Esophagus muscularis mucosa (tissue), 4 donors: ENCODE results near the gene SRRM4. TPM values are rescaled to one million over a fixed set of nuclear protein-coding genes. Genes with fewer than 3 reads are reported as not detected.

ENCODE experiments used
- DNase-seq: peaks from one replicate; pipeline ENCODE4 v3.0.0-alpha.2; 2017; ENCODE audit errors: extremely low spot score
- H3K27ac ChIP-seq, 4 donors: fragments of 200-600 bp; sonication (generic); replicated peaks in 1 of 4; 1 replicate in 3 of 4; 2 replicates in 1 of 4; pipeline ENCODE4 v1.5.1; 2016 to 2019; ENCODE audit warnings: mild to moderate bottlenecking in 1 of 4
- H3K27me3 ChIP-seq, 4 donors: fragments of 200-600 bp; sonication (generic); one replicate each; pipeline versions ENCODE4 v1.5.1 to v1.6.0; 2016 to 2019
- H3K36me3 ChIP-seq, 4 donors: fragments of 200-600 bp; sonication (generic); one replicate each; pipeline ENCODE4 v1.5.1; 2016 to 2019
- H3K4me1 ChIP-seq, 4 donors: fragments of 200-600 bp; sonication (generic); one replicate each; pipeline ENCODE4 v1.5.1; 2016 to 2019
- H3K4me3 ChIP-seq, 4 donors: fragments of 200-600 bp; sonication (generic); 1 replicate in 2 of 4; 2 replicates in 2 of 4; pipeline ENCODE4 v1.5.1; 2016 to 2019; ENCODE audit warnings: mild to moderate bottlenecking in 4 of 4, moderate library complexity in 1 of 4
- H3K9me3 ChIP-seq, 4 donors: fragments of 200-600 bp; sonication (generic); 1 replicate in 3 of 4; 2 replicates in 1 of 4; pipeline ENCODE4 v1.5.1; 2016 to 2019
- EP300 ChIP-seq: sonication (generic); formaldehyde crosslinking; IDR thresholded peaks from one replicate; pipeline ENCODE4 v1.6.1; 2017; ENCODE audit warnings: antibody characterized with exemption
- POLR2A ChIP-seq: fragments of 450-650 bp; IDR thresholded peaks from one replicate; pipeline ENCODE4 v1.6.1; 2017; ENCODE audit warnings: antibody characterized with exemption, moderate library complexity, mild to moderate bottlenecking, low read depth
- POLR2AphosphoS5 ChIP-seq, 2 donors: sonication (generic); formaldehyde crosslinking; IDR thresholded peaks; one replicate each; pipeline ENCODE4 v1.6.1; 2017; ENCODE audit warnings: antibody characterized with exemption in 2 of 2
- WGBS: methylation state at CpG from one replicate; pipeline ENCODE4 v1.1.5; 2018; 5-methylcytosine and 5-hydroxymethylcytosine counted together
- intact Hi-C: fragments of 100-400 bp; cut with DNase I; formaldehyde crosslinking; loops from one replicate; pipeline ENCODE4 v1.15.1; 2023
- total RNA-seq, 4 donors: library from RNA; depleted of rRNA; stranded (reverse); fragments of >200 nt; gene quantifications; one replicate each; pipeline versions ENCODE4 v1.1.0 to v1.2.1, GENCODE V29; 2016
- TF ChIP-seq, protein P1 (sequence below), 3 experiments: fragments of 200-600 bp in 2 of 3; fragments of 450-650 bp in 1 of 3; sonication (generic) in 2 of 3; IDR thresholded peaks; one replicate each; pipeline ENCODE4 v1.5.1; 2017 to 2019; ENCODE audit warnings: antibody characterized with exemption in 3 of 3, mild to moderate bottlenecking in 2 of 3, moderate library complexity in 1 of 3

SRRM4 gene
- total RNA-seq, 4 donors from 2014 or later = not detected

DNA sequence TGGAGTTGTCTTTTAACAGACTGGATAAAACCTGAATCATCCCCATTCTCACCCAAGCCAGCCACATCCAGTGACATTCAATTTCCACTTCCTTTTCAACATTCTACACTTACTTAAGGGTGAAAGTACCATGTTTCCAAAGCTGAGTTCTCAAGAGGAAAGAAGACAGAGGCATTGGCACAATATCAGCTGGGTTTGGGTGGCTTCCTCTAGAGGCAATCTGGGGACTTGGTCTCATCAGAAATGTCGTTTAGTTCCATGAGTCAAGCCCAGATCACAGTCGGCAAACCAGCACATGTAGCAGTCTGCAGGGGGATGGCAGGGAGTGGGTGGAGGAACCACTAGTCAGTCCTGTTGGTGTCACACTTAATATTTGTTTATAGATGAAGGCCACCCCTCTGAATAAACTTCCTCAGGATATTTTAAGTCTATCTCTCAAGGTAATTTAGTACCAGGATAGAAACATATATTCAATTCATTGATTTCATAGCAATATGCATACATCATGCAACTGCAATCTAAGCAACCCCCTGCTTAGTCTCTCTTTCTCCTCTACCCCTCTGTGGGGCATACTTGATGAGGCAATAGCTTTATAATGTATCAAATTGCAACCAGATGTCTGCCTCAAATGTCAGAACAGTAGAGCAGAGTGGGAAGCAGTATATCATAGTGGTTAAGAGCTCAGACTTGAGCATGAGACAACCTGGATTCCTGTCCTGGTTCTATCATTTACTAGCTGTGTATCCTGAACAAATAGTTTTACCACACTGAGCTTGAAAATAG is 3.0 kb downstream of the SRRM4 start:
- DNase-seq = no peak
- no peak for TF ChIP-seq POLR2A
- TF ChIP-seq, protein P1, sequence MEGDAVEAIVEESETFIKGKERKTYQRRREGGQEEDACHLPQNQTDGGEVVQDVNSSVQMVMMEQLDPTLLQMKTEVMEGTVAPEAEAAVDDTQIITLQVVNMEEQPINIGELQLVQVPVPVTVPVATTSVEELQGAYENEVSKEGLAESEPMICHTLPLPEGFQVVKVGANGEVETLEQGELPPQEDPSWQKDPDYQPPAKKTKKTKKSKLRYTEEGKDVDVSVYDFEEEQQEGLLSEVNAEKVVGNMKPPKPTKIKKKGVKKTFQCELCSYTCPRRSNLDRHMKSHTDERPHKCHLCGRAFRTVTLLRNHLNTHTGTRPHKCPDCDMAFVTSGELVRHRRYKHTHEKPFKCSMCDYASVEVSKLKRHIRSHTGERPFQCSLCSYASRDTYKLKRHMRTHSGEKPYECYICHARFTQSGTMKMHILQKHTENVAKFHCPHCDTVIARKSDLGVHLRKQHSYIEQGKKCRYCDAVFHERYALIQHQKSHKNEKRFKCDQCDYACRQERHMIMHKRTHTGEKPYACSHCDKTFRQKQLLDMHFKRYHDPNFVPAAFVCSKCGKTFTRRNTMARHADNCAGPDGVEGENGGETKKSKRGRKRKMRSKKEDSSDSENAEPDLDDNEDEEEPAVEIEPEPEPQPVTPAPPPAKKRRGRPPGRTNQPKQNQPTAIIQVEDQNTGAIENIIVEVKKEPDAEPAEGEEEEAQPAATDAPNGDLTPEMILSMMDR (IDR thresholded peaks at IDR 0.05) = no peak
- TF ChIP-seq EP300 = no peak
- no peak for TF ChIP-seq POLR2AphosphoS5 (IDR thresholded peaks at IDR 0.05)
- WGBS = 39% methylated on average over 2 of the region's 2 CpGs
- Histone ChIP-seq H3K4me3 (no peak overlapping the region), H3K27me3 (peaks cover 0 to 90% (median 22%) of the 10 kb centered on the region in 4 donors), H3K9me3 (no peaks in the 10 kb centered on the region), H3K4me1 (peaks cover 17 to 22% (median 20%) of the 10 kb centered on the region in 4 donors), H3K27ac (no peak overlapping the region), H3K36me3 (no peaks in the 10 kb centered on the region)
- intact Hi-C loops = loop anchor here (5.0 kb wide), 1 partner anchor 563 kb away; no protein-coding TSS in a partner anchor

DNA sequence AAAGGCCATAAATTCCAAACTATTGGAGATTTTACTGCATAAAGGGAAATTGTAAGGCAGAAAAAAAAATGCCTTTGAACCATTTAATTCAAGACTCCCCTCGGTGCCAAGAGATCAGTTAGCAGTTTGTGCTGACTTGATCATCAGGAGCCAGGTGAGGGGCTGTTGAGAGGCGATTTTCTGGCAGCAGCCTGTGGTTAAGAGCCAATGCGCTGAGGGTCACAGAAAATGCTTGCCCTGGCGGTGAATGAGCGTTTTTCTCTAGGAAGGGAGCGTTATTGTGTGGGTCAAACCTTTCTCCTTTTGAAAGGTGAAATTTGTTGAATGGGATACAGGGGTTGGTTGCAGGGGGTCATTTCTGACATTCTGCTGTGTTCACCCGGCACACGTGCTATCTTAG is 4.7 kb downstream of the SRRM4 start:
- H3K4me3 ChIP-seq = no peak overlapping the region
- H3K27me3 ChIP-seq = peaks cover 0 to 81% (median 12%) of the 10 kb centered on the region in 4 donors
- WGBS = 57% methylated on average over 8 of the region's 8 CpGs
- H3K4me1 ChIP-seq = peaks cover 6 to 9% (median 7%) of the 10 kb centered on the region in 4 donors
- no peaks in the 10 kb centered on the region for H3K36me3 ChIP-seq
- TF ChIP-seq POLR2AphosphoS5 (IDR thresholded peaks at IDR 0.05) (no peak), POLR2A (no peak), EP300 (no peak)
- DNase-seq = no peak
- no peaks in the 10 kb centered on the region for H3K9me3 ChIP-seq
- H3K27ac ChIP-seq = no peak overlapping the region
- intact Hi-C loops = no loop called here

DNA sequence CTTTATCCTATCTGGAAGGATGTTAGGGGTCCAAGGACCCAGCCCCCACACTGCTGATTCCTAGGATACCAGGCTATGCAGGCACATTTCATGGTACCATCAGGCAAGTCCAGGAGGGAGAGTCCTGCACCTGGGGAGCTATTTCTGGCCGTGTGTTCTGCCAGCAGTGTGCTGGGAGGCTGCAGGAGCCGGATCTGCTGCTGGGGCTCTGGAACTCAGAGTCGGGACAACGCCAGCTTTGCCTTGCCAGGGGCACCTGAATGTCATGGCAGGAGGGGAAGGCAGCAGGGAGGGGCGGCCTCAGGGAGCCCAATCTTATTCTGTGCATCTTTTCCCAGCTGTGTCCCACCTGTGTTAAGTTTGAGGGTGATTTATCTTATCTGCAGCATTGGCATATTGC is 17.8 kb downstream of the SRRM4 start:
- no peak for DNase-seq
- TF ChIP-seq POLR2A (no peak), POLR2AphosphoS5 (IDR thresholded peaks at IDR 0.05) (no peak), EP300 (no peak)
- TF ChIP-seq, protein P1 (IDR thresholded peaks at IDR 0.05) = no peak
- no peaks in the 10 kb centered on the region for H3K9me3 ChIP-seq
- no peaks in the 10 kb centered on the region for H3K36me3 ChIP-seq
- peaks cover 0 to 62% (median 0%) of the 10 kb centered on the region in 4 donors for H3K27me3 ChIP-seq
- intact Hi-C loops = no loop called here
- no peak overlapping the region for H3K27ac ChIP-seq
- WGBS = 65% methylated on average over 4 of the region's 5 CpGs
- no peak overlapping the region for H3K4me3 ChIP-seq
- no peaks in the 10 kb centered on the region for H3K4me1 ChIP-seq

DNA sequence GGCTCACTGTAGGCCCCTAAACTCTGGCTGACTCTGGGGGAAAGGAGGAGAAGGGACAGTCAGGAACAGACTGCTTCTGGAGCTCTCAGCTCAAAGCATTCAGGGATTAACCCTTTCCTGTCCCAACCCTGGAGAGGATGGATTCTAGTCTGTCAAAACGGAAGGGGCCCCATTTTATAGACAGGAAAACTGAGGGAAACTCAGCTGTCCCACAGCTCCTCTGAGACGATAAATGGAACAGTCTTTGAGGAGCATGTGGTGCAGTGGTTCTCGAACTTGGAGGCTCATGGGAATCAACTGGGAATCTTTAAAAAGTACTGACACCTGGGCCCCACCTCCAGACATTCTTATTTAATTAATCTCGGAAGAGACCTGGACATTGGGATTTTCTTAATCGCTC is 23.7 kb downstream of the SRRM4 start:
- 55% methylated on average over 5 of the region's 5 CpGs for WGBS
- H3K36me3 ChIP-seq = no peaks in the 10 kb centered on the region
- no peak overlapping the region for H3K27ac ChIP-seq
- no peak for DNase-seq
- H3K27me3 ChIP-seq = peaks cover 0 to 84% (median 8%) of the 10 kb centered on the region in 4 donors
- no peak overlapping the region for H3K4me3 ChIP-seq
- intact Hi-C loops = no loop called here
- no peaks in the 10 kb centered on the region for H3K4me1 ChIP-seq
- TF ChIP-seq, protein P1 (IDR thresholded peaks at IDR 0.05) = no peak
- no peak for TF ChIP-seq POLR2A
- TF ChIP-seq POLR2AphosphoS5 (IDR thresholded peaks at IDR 0.05) = no peak
- TF ChIP-seq EP300 = no peak
- no peaks in the 10 kb centered on the region for H3K9me3 ChIP-seq

DNA sequence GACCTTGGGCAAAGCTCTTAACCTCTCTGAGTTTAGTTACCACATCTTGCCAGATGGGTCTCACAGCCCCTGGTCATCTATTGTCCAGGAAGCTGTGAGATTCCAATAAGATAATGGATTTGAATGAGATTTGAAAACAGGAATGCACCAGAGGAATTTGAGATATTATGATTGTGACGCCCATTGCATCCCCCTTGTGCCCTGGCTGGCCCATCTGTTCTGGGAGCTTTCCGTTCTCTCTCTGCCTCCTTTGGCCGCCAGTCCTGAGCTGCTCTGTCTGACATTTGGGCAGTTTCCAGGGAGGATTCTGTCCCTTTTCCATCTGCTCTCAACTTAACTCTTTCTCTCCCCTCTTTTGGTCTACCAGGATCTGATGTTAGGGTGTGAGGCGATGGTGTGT is 24.6 kb downstream of the SRRM4 start:
- Histone ChIP-seq H3K9me3 (peaks cover 0 to under 1% (median 0%) of the 10 kb centered on the region in 4 donors), H3K36me3 (no peaks in the 10 kb centered on the region), H3K4me3 (no peak overlapping the region), H3K27ac (no peak overlapping the region), H3K4me1 (no peaks in the 10 kb centered on the region), H3K27me3 (peaks cover 0 to 88% (median 8%) of the 10 kb centered on the region in 4 donors)
- TF ChIP-seq POLR2A (no peak), POLR2AphosphoS5 (IDR thresholded peaks at IDR 0.05) (no peak), EP300 (no peak)
- TF ChIP-seq, protein P1 (IDR thresholded peaks at IDR 0.05) = no peak
- DNase-seq = no peak
- intact Hi-C loops = no loop called here
- 26% methylated on average over 4 of the region's 4 CpGs for WGBS
